H1 (cell line): ENCODE results near the gene C12orf75. TPM values are rescaled to one million over a fixed set of nuclear protein-coding genes. Genes with fewer than 3 reads are reported as not detected.

ENCODE experiments used
- CTCF ChIA-PET: fragments of 300-600 bp; sonication (Branson Sonifier 250); formaldehyde crosslinking; loops from one replicate; lab custom pipeline; 2021; ENCODE audit not compliant: partially characterized antibody; lab: Charles Lee
- POLR2A ChIA-PET: fragments of 300-600 bp; sonication (Branson Sonifier 250); formaldehyde crosslinking; loops from one replicate; lab custom pipeline; 2021; ENCODE audit warnings: inconsistent platforms; ENCODE audit not compliant: partially characterized antibody; lab: Charles Lee
- DNase-seq, 2 experiments: peaks; one replicate each; pipeline versions ENCODE4 v3.0.0 to v3.0.0-alpha.2; 2010 to 2022; ENCODE audit warnings: low spot score in 2 of 2, low read depth in 1 of 2, mixed read lengths in 1 of 2
- FAIRE-seq: peaks from 2 replicates; lab custom pipeline; 2011; peaks lifted over from hg19 to GRCh38; lab: Jason Lieb, UNC
- H2AFZ ChIP-seq: 2 replicates; pipeline ENCODE4 v1.8.1; 2012; ENCODE audit warnings: low read length, inconsistent platforms
- H2AK5ac ChIP-seq: 2 replicates; pipeline ENCODE4 v1.6.1; 2013; ENCODE audit warnings: low read depth, low read length
- H2BK120ac ChIP-seq: replicated peaks from 2 replicates; pipeline ENCODE3; 2013; ENCODE audit warnings: low read depth, low read length, inconsistent platforms
- H2BK12ac ChIP-seq: 2 replicates; pipeline ENCODE4 v1.6.1; 2013; ENCODE audit warnings: low read depth, low read length
- H2BK15ac ChIP-seq: 2 replicates; pipeline ENCODE4 v1.6.1; 2013; ENCODE audit warnings: low read length
- H2BK20ac ChIP-seq: 2 replicates; pipeline ENCODE4 v1.6.1; 2013; ENCODE audit warnings: low read length
- H2BK5ac ChIP-seq: 2 replicates; pipeline ENCODE4 v1.6.1; 2013; ENCODE audit warnings: low read depth, low read length
- H3K14ac ChIP-seq: 2 replicates; pipeline ENCODE4 v1.6.1; 2013; ENCODE audit warnings: inconsistent platforms; ENCODE audit not compliant: insufficient read length
- H3K18ac ChIP-seq: 2 replicates; pipeline ENCODE4 v1.6.1; 2013; ENCODE audit warnings: low read length; ENCODE audit errors: extremely low read depth
- H3K23ac ChIP-seq: 2 replicates; pipeline ENCODE4 v1.6.1; 2013; ENCODE audit warnings: inconsistent platforms; ENCODE audit not compliant: insufficient read length
- H3K23me2 ChIP-seq: 2 replicates; pipeline ENCODE4 v1.6.1; 2013; ENCODE audit warnings: low read depth, low read length
- H3K27ac ChIP-seq: 2 replicates; pipeline ENCODE4 v1.6.1; 2011; ENCODE audit warnings: low read depth, low read length, inconsistent platforms
- H3K27me3 ChIP-seq, 4 experiments: replicated peaks in 1 of 4; 1 replicate in 1 of 4; 2 replicates in 3 of 4; pipeline versions ENCODE4 v1.6.1 to v1.8.1; 2011 to 2013; ENCODE audit warnings: low read length in 3 of 4, mild to moderate bottlenecking in 3 of 4, inconsistent platforms in 2 of 4, mixed read lengths in 2 of 4, moderate library complexity in 1 of 4; ENCODE audit not compliant: control insufficient read depth in 3 of 4, insufficient read depth in 3 of 4; ENCODE audit errors: extremely low read depth in 1 of 4
- H3K36me3 ChIP-seq, 4 experiments: 2 replicates each; pipeline versions ENCODE4 v1.6.1 to v1.8.1; 2011 to 2013; ENCODE audit warnings: mild to moderate bottlenecking in 4 of 4, low read length in 3 of 4, moderate library complexity in 2 of 4, control low read depth in 1 of 4, inconsistent platforms in 1 of 4; ENCODE audit not compliant: insufficient read depth in 4 of 4, control insufficient read depth in 2 of 4
- H3K4ac ChIP-seq: replicated peaks from 2 replicates; pipeline ENCODE3; 2013; ENCODE audit warnings: low read length, low read depth, mixed read lengths, inconsistent platforms; ENCODE audit not compliant: insufficient read length
- H3K4me1 ChIP-seq, 4 experiments: replicated peaks in 1 of 4; 1 replicate in 1 of 4; 2 replicates in 3 of 4; pipeline versions ENCODE4 v1.6.1 to v1.8.1; 2011 to 2013; ENCODE audit warnings: low read length in 3 of 4, inconsistent platforms in 2 of 4, mixed read lengths in 1 of 4; ENCODE audit not compliant: insufficient read depth in 4 of 4, control insufficient read depth in 3 of 4
- H3K4me2 ChIP-seq, 2 experiments: 2 replicates each; pipeline versions ENCODE4 v1.6.1 to v1.8.1; 2011 to 2013; ENCODE audit warnings: low read depth in 2 of 2, low read length in 2 of 2, control low read depth in 1 of 2, inconsistent platforms in 1 of 2, mild to moderate bottlenecking in 1 of 2; ENCODE audit not compliant: insufficient read depth in 1 of 2
- H3K4me3 ChIP-seq, 4 experiments: fragments of 200-600, 300-600 bp in 1 of 4; sonication (generic), shearing (Covaris generic), sonication (Bioruptor Twin) in 1 of 4; 2 replicates each; pipeline versions ENCODE4 v1.5.1 to v1.8.1; 2011 to 2016; ENCODE audit warnings: low read length in 4 of 4, low read depth in 3 of 4, control low read depth in 2 of 4, inconsistent platforms in 2 of 4, mild to moderate bottlenecking in 2 of 4, mixed read lengths in 1 of 4, moderate library complexity in 1 of 4; ENCODE audit not compliant: insufficient read depth in 2 of 4; ENCODE audit errors: extremely low read depth in 1 of 4
- H3K56ac ChIP-seq: replicated peaks from 2 replicates; pipeline ENCODE3; 2013; ENCODE audit warnings: low read depth, mild to moderate bottlenecking, mixed read lengths, low read length, inconsistent platforms; ENCODE audit not compliant: insufficient read length
- H3K79me1 ChIP-seq: 2 replicates; pipeline ENCODE4 v1.6.1; 2013; ENCODE audit warnings: low read depth, low read length, control low read depth
- H3K79me2 ChIP-seq, 2 experiments: 2 replicates each; pipeline versions ENCODE4 v1.6.1 to v1.8.1; 2012 to 2013; ENCODE audit warnings: low read length in 2 of 2, mild to moderate bottlenecking in 2 of 2, inconsistent platforms in 1 of 2; ENCODE audit not compliant: insufficient read depth in 2 of 2, control insufficient read depth in 1 of 2
- H3K9ac ChIP-seq, 4 experiments: replicated peaks in 1 of 4; 1 replicate in 1 of 4; 2 replicates in 3 of 4; pipeline versions ENCODE4 v1.6.1 to v1.8.1; 2011 to 2013; ENCODE audit warnings: low read depth in 3 of 4, low read length in 3 of 4, control low read depth in 2 of 4, mild to moderate bottlenecking in 2 of 4, moderate library complexity in 2 of 4, inconsistent platforms in 1 of 4; ENCODE audit errors: extremely low read depth in 1 of 4
- H3K9me3 ChIP-seq, 2 experiments: 2 replicates each; pipeline versions ENCODE4 v1.6.1 to v1.8.1; 2012 to 2013; ENCODE audit warnings: mild to moderate bottlenecking in 2 of 2, moderate library complexity in 2 of 2, control low read depth in 1 of 2, inconsistent platforms in 1 of 2, low read depth in 1 of 2, low read length in 1 of 2, mixed read lengths in 1 of 2; ENCODE audit not compliant: insufficient read depth in 2 of 2
- H4K20me1 ChIP-seq, 2 experiments: replicated peaks in 1 of 2; 2 replicates each; pipeline versions ENCODE3 to v1.8.1; 2011 to 2013; ENCODE audit warnings: inconsistent platforms in 2 of 2, low read length in 2 of 2, mild to moderate bottlenecking in 1 of 2; ENCODE audit not compliant: insufficient read depth in 2 of 2, control insufficient read depth in 1 of 2
- H4K5ac ChIP-seq: 2 replicates; pipeline ENCODE4 v1.6.1; 2013; ENCODE audit warnings: low read length, low read depth, mixed read lengths, inconsistent platforms; ENCODE audit not compliant: insufficient read length
- H4K8ac ChIP-seq: 2 replicates; pipeline ENCODE4 v1.8.0; 2013; ENCODE audit warnings: mild to moderate bottlenecking, moderate library complexity, low read length, inconsistent platforms; ENCODE audit not compliant: insufficient read depth; ENCODE audit errors: extremely low read depth
- H4K91ac ChIP-seq: replicated peaks from 2 replicates; pipeline ENCODE3; 2013; ENCODE audit warnings: low read length, mixed read lengths, inconsistent platforms; ENCODE audit not compliant: insufficient read length
- CHD2 ChIP-seq: IDR thresholded peaks from 2 replicates; pipeline ENCODE4 v1.6.1; 2012; ENCODE audit warnings: low read length, improper control_type of control experiment
- CREB1 ChIP-seq: IDR thresholded peaks from 2 replicates; pipeline ENCODE4 v1.6.1; 2012; ENCODE audit warnings: inconsistent platforms
- NANOG ChIP-seq: IDR thresholded peaks from 2 replicates; pipeline ENCODE4 v1.6.1; 2011; ENCODE audit warnings: low read length, low read depth, mild to moderate bottlenecking, inconsistent platforms; ENCODE audit not compliant: insufficient read depth, poor library complexity, severe bottlenecking
- PHF8 ChIP-seq: fragments of 200-600 bp; sonication (generic); conservative IDR thresholded peaks from 2 replicates; pipeline ENCODE4 v1.7.1; 2012; ENCODE audit warnings: low read depth, mild to moderate bottlenecking, inconsistent platforms, low read length, moderate library complexity
- POLR2AphosphoS5 ChIP-seq: IDR thresholded peaks from 2 replicates; pipeline ENCODE4 v1.6.1; 2011; ENCODE audit warnings: low read depth, low read length
- SP2 ChIP-seq: IDR thresholded peaks from 2 replicates; pipeline ENCODE4 v1.6.1; 2012; ENCODE audit warnings: mild to moderate bottlenecking, low read length, inconsistent platforms
- SP4 ChIP-seq: IDR thresholded peaks from 2 replicates; pipeline ENCODE4 v1.6.1; 2012; ENCODE audit warnings: low read length, inconsistent platforms
- SUZ12 ChIP-seq: fragments of 200-600 bp; sonication (generic); IDR thresholded peaks from 2 replicates; pipeline ENCODE4 v1.6.1; 2012; ENCODE audit warnings: mild to moderate bottlenecking, inconsistent platforms, low read length, moderate library complexity, mixed read lengths
- YY1 ChIP-seq: IDR thresholded peaks from 2 replicates; pipeline ENCODE4 v1.6.1; 2011; ENCODE audit warnings: low read depth, mild to moderate bottlenecking, low read length
- WGBS, 2 experiments: shearing (Covaris generic) in 1 of 2; methylation state at CpG; one replicate each; pipeline versions ENCODE4 v1.1.6 to v1.1.7; 2013 to 2015; ENCODE audit warnings: low lambda C conversion rate in 2 of 2, mixed read lengths in 2 of 2, inconsistent platforms in 1 of 2, low coverage in 1 of 2, missing lambda C conversion rate in 1 of 2; ENCODE audit not compliant: insufficient replicate concordance in 2 of 2, insufficient coverage in 1 of 2, insufficient read length in 1 of 2; ENCODE audit errors: extremely low coverage in 1 of 2, missing lambda C conversion rate in 1 of 2; 5-methylcytosine and 5-hydroxymethylcytosine counted together
- polyA plus RNA-seq, 7 experiments: library from polyadenylated mRNA; depleted of rRNA in 3 of 7; stranded (reverse) in 5 of 7; unstranded in 2 of 7; fragments of >200 nt in 5 of 7; fragments of 200-250 nt in 2 of 7; gene quantifications; 1 replicate in 5 of 7; 2 replicates in 1 of 7; 4 replicates in 1 of 7; pipeline versions ENCODE4 v1.2.1 to v1.2.3, GENCODE V29; 2011 to 2013; ENCODE audit warnings: missing spikeins in 2 of 7, mixed read lengths in 2 of 7
- total RNA-seq: library from RNA; stranded (reverse); fragmentation: NEBNext Ultra II Directional; extraction: Animal tissue kit (Norgen Biotek cat#: 25700); gene quantifications from 2 replicates; pipeline ENCODE4 v1.2.1, GENCODE V29; 2021

Gene C12orf75
- total and polyA plus RNA-seq, 2 of the 8 experiments (the other 6 are each of a cell fraction or from before 2014, with no cell fraction given), result 26.4 to 41.2 TPM

GRCh38 chr12:105396024-105396423 lies 65.5 kb downstream of the C12orf75 start:
- Histone ChIP-seq H4K20me1 (no peaks in the 10 kb centered on the region), H2BK15ac (no peak overlapping the region), H3K9me3 (no peaks in the 10 kb centered on the region; a peak in 1 of 4 replicates), H2AFZ (no peak overlapping the region), H3K23me2 (no peaks in the 10 kb centered on the region), H3K18ac (no peak overlapping the region), H2BK20ac (no peak overlapping the region), H3K36me3 (no peaks in the 10 kb centered on the region), H3K9ac (no peak overlapping the region), H4K8ac (no peak overlapping the region), H3K56ac (no peak overlapping the region), H2BK120ac (no peak overlapping the region), H2BK5ac (no peak overlapping the region), H3K4ac (no peak overlapping the region), H2AK5ac (no peak overlapping the region), H4K5ac (no peak overlapping the region), H3K27ac (no peak overlapping the region), H2BK12ac (no peak overlapping the region), H3K79me1 (no peaks in the 10 kb centered on the region), H3K4me2 (no peak overlapping the region), H4K91ac (no peak overlapping the region), H3K27me3 (no peaks in the 10 kb centered on the region), H3K4me3 (no peak overlapping the region), H3K79me2 (no peaks in the 10 kb centered on the region), H3K4me1 (no peaks in the 10 kb centered on the region), H3K14ac (no peak overlapping the region), H3K23ac (no peak overlapping the region)
- ChIA-PET POLR2A (no interaction called here), CTCF (interaction anchor here (1.8 kb wide), 1 partner anchor 12 kb away, joined by 7 read pairs; no protein-coding TSS in a partner anchor)
- DNase-seq (no peak), FAIRE-seq (no peak)
- 90% methylated on average over 1 of the region's 1 CpG; no CpG with 5 or more reads in 1 of the 2 experiments for WGBS, 2 experiments
- TF ChIP-seq PHF8 (no peak), CHD2 (no peak), YY1 (no peak), NANOG (no peak), CREB1 (no peak), SP4 (no peak), POLR2AphosphoS5 (no peak), SP2 (no peak), SUZ12 (no peak)
